Fibroblast of the conjunctiva (primary cell): ENCODE data around the gene SMAD9.

Experiments
- DNase-seq: peaks from one replicate; pipeline ENCODE4 v3.0.0-alpha.2; 2010; ENCODE audit warnings: low read depth

The SMAD9 gene

GRCh38 chr13:36817996-36818803 lies 101.8 kb downstream of the SMAD9 start:
- no peak for DNase-seq

GRCh38 chr13:36815062-36815461 lies 105.0 kb downstream of the SMAD9 start:
- no peak for DNase-seq

- DNase-seq = no peak
Measured at GRCh38 chr13:36814465-36814864, 105.6 kb downstream of the SMAD9 start.

- no peak for DNase-seq
Measured at GRCh38 chr13:36813225-36813624, 106.8 kb downstream of the SMAD9 start.

- DNase-seq = no peak
Measured at GRCh38 chr13:36807616-36808015, 112.4 kb downstream of the SMAD9 start.

GRCh38 chr13:36806102-36806501 lies 113.9 kb downstream of the SMAD9 start:
- DNase-seq = no peak

- no peak for DNase-seq
Measured at GRCh38 chr13:36804588-36804987, 115.5 kb downstream of the SMAD9 start.

GRCh38 chr13:36801035-36801434 lies 119.0 kb downstream of the SMAD9 start:
- DNase-seq = no peak

GRCh38 chr13:36796052-36796451 lies 124.0 kb downstream of the SMAD9 start:
- DNase-seq = no peak

- DNase-seq = no peak
Measured at GRCh38 chr13:36795463-36795862, 124.6 kb downstream of the SMAD9 start.
